G401.6 (cell line): ENCODE measurements around the gene NRXN3.
"Not testable (repeated sequence)": the region's sequence is repeated elsewhere in the genome, so short reads cannot be mapped to it uniquely, and the experiment has no call there.

ENCODE experiments used
- FAIRE-seq: peaks from 2 replicates; lab custom pipeline; 2012; peaks lifted over from hg19 to GRCh38; lab: Jason Lieb, UNC

The NRXN3 gene

DNA sequence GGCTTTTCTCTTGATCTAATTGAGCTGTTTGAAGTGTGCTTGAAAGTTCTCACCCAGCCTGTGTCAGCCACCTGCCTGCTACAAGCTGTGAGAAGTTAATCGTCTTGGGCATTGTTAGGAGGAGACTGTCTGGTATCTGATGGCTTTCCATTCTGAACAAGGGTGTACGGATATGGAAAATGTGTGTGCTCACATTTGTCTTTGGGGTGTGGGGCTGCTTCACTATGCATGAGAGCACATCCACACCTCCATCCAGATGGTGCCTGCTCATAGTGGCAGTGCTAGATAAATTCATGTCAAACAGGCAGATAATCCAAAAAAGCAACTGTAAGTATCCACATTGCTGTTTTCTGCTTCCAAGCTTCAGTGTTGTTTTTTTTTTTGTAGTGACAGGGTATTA, 1578.9 kb downstream of the NRXN3 start:
- no peak for FAIRE-seq

DNA sequence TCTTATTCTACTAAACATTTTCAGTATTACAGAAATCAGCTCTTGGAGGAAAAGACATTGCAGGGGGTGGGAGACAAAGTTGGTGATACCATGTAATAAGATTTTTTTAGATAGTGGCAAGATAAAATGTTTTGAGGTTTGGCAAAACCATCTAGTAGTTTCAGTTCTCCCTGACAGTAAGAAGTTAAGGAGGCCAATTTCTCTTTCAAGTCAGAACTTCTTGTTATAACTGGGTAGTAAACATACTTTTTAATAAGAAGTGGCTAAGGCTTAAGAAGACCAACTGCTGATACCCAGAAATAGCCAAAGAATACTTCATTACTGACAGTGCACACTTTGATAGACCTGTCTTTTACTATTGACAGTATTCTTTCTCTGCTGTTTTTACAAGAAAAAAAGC, 1588.8 kb downstream of the NRXN3 start:
- no peak for FAIRE-seq

DNA sequence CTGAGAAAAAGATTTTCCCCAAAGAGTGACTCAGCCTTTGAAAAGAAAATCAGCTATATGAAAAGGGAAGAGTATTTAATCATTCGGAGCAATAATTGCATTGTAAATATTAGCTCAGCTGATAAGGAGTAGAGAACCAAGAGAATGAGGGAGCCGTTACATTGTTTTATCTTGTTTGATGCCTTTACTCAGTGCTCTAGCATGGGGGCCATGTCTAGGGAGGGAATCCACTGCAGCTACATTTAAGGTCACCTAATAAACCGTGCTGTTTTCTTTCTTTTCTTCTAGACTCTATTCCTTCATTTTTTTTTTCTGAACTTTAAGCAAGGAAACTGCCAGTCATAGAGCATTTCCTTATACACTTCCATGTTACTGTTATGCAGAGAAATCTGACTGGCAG, 1594.2 kb downstream of the NRXN3 start:
- no peak for FAIRE-seq

DNA sequence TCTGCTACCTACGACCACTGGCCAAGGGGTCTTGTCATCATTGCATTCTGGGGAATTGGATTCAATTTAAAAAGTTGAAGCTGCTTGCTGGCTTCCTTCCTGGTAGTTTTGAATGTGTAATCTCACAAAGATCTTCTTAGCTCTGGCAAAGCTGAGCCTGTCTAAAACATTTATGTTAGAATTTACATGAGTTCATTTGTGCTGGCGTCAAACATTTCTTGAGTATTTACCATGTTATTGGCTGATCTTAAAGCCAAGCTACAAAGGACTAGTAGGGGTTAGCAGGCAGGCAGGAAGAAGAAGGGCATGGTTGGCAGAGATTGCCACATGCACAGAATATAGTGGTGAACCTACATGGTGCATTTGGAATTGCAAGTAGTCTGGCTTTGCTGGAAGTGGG, 1596.3 kb downstream of the NRXN3 start:
- FAIRE-seq = no peak

DNA sequence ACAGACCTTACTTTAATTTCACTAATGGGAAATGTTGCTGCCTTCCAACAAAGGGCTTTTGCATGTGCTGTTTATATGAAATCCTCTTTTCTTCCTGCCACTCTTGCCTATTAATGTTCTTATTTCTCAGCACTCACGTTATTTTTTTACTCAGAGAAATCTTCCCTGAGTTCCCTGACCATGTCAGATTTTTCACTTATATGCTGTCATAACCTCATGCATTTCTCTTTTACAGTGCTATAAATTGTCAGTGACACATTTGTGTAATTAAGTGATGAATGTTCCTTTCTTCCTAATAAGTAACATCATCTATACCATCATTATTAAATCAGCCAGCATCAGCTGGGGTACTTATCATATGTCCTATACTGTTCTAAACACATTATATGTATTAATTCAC, 1597.1 kb downstream of the NRXN3 start:
- FAIRE-seq = no peak

DNA sequence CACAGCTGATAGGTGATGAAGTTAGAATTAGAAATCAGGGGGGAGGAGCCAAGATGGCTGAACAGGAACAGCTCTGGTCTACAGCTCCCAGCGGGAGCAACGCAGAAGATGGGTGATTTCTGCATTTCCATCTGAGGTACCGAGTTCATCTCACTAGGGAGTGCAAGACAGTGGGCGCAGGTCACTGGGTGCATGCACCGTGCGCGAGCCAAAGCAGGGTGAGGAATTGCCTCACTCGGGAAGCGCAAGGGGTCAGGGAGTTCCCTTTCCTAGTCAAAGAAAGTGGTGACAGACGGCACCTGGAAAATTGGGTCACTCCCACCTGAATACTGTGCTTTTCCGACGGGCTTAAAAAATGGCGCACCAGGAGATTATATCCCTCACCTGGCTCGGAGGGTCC, 1597.5 kb downstream of the NRXN3 start:
- FAIRE-seq = not testable (repeated sequence)

DNA sequence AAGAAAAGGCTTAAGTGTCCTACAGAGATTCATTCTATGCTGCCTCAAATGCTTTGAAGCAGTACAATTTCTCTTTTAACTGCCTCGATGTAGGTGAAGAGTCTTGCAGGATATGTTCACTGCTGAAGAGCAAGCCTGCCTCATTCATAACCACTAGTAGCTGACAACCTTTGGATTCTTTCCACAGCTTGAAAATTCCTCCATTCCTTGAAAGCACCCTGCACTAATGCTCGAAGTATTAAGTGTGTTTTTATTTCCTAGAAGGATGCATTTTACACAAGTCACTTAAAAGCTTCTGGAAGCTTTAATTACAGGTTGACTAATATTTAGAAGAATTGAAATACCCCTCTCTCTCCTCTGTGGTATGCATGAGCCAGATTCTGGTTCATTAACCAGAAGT, 1611.7 kb downstream of the NRXN3 start:
- FAIRE-seq = no peak

DNA sequence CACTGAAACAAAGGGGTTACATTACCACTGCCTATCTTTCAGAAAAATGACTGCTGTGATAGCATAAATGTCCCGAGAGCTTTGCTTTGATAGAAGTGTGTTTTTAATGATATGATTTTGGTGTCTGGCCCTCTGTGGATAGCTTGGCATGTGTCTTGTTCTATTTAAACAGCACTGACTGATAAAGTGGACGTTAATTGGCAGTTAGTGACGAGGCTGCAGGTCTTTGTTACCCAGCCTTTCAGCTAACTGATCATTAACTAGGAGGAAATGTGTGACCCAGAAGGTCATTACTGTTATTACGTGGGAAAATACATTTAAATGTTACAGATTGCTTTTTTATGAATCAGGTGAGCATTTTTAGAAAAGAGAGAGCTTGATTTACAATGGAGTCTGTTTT, 1612.9 kb downstream of the NRXN3 start:
- FAIRE-seq = no peak

DNA sequence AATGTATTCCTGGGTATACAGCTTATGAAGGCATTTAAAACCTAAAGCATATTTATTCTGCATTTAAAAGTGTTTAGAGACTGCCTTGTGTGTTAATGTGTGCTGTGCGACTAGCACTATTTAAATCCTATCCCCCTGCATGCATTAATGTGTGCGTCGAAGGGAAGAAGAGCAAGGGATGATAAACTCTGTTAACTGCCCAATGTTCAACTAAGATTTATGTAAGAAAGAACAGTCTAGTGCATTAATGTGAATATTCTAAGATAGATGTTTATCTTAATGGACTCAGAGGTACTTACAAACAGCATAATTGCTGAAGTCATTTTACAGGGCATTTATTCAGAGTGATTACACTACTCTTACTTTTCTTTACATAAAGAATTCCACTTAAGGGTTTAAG, 1616.3 kb downstream of the NRXN3 start:
- no peak for FAIRE-seq

DNA sequence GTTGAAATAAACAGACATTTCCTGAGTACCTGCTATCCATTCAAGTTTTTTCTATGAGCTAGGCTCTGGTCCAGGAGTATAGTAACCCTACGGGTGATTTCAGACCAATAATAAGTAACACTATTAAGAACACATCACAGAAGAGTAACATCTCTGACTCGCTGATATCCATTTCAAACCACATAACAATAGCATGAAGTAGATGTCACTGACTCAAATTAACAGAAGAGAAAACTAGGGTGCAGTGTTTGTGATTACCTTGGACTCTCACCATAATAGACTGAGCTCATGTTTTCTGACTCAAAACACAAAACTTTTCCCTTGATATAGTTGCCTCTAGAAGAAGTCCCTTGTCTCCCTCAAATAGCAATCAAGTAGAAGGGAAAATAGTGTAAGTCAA, 1618.2 kb downstream of the NRXN3 start:
- FAIRE-seq = no peak

DNA sequence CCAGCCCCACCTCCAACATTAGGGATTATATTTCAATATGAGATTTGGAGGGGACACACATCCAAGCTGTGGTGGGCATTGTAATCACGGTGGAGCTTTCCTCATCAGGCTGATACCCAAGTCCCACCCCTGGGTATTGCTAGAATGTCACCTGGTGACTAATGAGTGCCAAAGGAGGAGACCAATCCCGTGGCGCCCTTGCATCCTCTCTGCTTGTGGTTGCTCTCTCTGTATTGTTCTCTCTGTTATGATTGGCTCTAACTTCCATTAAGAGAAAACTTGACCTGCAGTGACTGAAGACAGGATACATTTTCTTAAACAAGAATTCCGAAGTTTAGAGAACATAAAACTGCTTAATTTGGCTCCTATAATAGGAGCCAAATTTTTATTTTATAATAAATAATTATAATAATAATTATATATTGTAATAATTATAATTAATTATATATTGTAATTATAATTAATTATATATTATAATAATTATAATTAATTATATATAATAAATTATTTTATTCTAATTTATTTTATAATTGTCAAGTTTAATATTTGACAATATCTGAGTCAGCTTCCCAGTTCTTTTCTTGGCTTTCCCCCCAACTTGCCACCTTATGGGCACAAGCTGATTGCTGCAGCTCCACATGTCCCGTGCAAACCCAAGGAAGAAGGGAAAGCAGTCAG, 1621.0 kb downstream of the NRXN3 start:
- peak; percentile 89 for FAIRE-seq

DNA sequence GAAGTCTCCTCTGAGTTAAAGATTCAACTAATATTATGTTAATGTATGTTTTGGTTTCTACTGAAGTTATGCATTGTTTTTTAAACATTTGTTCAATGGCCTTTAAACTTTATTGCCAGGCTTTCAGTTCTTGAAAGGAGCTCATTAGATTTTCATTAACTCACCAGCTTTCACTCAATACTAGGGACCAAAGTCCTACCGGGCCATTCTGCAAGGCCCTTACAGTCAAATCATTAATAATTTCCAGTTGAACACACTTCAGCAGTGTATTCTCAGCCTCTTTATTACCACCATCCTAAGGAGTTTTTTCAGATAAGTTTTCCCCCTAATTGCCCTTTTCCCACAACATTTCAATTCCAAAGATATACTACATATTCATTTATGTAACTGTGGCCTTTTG, 1631.9 kb downstream of the NRXN3 start:
- FAIRE-seq = no peak

DNA sequence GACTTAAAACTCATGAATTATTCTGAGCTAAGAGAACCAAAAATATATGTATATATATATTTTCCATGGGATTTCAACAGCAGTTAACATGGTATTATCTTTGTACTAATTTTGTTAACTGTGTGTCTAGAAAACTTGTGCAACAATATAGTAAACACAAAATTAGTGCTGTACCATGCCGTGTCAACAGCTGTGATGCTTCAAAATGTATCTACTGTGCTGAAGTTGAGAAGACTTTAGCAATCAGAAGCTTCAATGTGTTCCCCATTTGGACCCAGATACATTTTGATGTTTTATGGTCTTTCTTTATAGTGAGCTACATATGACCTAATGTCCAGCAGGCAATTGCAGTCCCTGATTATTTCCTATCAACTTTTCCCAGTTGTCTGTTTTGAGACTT, 1635.5 kb downstream of the NRXN3 start:
- FAIRE-seq = no peak

DNA sequence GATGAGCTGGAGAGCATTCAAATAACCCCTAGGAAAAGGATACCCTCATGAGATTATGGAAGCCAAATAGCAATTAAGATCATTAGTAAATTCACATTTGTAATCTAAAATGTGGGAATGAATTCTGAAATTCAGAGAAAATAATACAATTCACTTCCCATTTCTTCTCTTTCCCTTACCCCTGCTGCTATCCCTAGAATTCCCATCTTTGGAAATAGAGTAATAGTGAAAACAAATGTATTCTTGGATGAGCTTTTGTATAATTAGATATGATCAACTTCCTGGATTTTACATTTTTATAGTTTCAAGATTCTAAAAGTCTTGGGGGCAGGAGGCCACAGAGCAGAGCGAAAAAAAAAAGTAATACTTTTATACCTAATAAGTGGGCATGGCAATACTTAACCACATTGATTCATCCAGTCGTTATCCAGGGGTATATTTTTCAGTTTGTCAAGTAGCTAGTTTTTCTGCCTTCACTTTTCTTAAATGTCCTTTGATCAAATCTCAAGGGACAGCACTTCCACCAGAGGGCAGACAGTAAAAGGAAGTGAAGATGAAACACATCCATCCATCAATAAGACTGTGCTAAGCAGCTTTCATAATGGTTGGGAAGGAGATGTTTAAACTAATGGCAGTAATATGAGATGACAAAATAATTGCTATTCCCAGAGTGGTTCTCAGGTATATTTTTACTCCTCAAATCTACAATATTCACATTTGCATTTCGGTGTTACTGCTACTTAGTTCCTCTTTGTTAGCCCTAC, 1639.9 kb downstream of the NRXN3 start:
- no peak for FAIRE-seq

DNA sequence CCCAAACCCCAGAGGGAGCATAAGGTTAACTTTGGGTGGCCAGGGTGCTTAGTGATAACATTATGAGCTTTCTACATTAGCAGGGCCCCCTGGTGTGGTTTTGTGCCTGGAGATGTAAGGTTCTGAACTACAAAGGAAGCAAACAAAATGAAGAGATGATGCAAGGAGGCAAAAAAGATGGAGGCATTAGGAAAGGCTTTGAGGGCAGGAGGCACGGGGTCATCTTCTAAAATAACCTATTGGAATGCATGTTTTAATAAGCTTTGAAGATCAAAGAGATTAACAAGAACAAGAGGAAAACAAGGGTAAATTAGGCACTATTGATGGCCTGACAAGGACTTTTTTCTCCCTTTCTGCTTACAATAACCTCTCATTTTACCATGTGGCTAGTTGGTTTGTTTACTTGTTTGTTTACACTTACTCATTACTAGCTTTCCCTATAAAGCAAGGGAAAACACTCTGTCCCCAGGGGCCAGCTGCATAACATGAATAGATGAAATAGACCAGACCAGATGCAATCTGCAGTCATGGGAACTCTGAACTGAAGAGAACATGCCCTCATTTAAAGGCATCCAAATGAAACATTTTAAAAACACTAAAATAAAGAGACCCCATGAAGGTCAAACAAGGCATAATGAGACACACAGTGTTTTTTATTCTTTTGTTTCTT, 1650.8 kb downstream of the NRXN3 start:
- FAIRE-seq = no peak

DNA sequence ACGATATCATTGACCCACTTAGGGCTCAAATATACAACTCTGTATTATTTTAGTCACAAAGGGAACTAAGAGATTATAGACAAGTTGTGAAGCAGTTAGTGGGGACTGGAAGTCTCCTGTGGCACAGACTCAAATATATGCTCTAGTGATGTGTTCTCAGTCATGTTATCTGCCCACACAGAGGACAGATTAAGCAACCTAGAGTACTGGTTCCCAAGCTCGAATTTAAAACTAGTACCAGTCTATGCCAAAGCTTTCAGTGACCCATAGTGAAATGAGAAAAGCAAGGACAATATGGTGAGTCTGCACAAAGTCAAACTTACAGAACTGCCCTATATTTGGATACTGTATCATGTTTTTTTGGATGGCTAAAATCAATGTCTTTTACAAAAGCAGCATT, 1651.9 kb downstream of the NRXN3 start:
- no peak for FAIRE-seq

DNA sequence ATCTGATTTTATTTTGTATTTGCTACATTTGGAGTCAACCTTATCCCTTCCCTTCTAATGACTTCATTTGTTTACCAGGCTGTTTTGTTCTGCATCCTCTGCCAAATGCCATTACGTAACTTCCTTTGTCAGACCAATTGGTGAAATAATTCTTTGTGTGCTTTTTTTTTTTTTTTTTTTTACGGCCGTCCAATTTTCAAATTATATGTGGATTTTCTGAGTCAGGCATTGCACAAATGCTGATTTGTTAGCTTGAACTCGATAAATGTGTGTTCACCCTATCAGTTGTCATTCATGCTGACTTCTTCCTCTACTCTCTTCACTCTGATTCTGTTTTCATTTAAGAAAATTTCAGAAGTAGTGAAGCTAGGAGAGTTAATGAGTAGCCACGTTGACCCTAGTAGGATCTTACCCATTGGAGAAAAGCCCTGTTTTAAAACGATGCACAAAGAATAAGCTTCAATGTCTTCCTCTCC, 1654.9 kb downstream of the NRXN3 start:
- FAIRE-seq = no peak

DNA sequence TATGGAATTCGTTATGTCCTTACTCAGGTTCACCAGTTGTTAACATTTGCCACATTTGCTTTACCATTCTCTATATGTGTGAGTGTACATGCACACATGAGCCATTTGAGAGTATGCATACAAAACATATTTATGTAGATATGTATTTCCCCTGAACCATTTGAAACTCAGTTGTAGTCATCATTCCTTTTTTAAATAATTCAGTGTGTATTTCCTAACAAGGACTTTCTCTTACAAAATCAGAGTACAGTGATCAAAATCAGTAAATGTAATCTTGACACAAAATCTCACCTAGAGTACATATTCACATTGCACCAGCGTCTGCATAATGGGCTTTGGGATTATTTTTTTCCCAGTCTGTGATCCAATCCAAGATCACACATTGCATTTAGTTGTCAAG, 1656.2 kb downstream of the NRXN3 start:
- no peak for FAIRE-seq

DNA sequence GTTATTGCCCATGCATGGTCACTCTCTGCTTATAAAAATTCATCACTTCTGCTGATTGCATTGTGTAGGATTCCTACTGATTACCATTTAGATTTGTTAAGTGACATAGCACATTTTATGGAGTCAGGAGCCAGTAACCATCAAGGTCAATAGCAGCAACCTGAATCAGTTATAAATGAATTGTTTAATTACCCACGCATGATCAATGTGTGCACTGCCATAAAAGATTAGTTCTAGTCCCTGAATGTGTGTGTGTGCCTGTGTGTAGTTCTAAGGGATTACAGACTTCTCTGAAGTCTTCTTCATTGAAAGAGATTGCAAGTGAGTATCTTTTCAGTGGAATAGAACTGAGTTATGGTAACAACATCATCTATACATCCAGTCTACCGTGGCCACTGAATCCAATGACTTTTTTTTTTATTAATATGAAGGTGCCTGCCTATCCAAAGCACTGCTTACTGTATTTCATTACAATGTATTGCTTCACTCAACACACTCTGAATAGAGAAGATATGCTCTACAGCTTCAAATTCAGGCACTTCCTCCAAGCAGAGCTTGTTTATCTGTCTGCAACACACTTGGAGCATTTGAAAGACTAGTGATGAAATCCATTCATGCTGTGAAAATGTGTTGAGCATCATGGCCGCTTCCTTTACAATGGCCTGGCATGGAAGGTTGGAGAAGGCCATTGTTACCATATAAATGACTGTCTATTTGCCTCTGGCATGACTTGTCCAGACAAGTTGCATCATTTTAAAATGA, 1659.4 kb downstream of the NRXN3 start:
- no peak for FAIRE-seq

DNA sequence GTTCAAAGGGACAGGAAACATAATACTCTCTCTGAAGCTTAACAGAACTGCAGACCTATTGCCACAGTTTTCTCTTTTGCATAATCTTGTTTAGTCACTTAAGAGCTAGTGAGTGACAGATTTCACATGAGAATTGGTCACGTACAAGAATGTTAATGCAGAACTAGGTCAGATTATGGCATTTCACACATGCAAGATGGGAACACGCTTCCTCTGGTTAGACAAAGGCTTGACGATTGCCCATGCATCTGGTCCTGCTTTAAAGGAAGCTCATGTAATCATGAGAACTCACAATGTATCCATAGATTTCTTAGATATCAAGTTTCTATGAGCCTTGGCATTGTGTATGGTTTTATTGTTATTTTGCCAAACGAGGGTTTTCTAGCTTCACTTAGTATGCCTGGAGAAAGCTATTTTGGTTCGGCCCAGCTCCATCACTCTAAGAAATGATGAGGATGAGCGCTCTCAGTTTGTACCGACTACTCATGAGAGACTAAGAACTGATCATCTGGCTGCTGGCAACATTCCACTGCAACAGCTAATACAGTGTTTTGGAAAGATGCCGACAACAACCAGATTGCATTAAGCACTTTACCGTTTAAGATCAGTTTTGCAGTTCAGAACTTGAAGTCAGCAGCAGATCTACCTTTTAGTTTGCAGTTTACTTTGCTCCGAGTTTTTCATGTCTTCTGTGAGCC, 1661.2 kb downstream of the NRXN3 start:
- no peak for FAIRE-seq

DNA sequence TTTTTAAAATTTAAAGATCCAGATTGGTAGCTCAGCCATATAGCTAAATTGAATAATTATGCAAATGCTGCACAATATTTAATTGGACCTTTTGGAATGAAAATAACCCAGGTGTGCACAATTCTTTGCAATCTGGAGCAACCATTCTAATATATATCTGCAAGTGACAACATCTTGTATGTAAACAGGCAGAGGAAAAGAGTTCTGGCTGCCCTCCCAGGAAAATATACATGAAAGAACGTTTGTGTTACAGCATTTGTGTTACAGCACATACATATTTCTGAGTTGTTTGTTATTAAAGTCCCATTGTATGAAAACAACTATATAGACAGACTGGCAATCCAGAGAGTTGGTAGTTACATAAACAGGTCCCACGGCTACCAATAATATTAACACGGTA, 1663.6 kb downstream of the NRXN3 start:
- no peak for FAIRE-seq

DNA sequence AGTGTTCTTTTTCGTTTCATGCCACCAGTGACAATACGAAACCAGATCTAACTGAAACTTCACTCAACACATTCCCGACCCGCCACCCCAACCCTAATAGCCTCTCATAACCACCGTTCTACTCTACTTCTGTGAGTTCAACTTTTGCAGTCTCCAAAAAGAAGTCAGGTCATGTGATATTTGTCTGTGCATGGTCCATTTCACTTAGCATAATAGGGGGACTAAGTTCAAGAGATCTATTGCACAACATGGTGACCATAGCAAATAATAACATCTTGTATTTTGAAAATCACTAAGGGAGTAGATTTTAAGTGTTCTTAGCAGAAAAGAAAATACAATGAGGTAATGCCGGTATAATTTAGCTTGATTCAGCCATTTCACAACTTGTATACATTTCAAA, 1664.7 kb downstream of the NRXN3 start:
- FAIRE-seq = no peak
